GM19239 (cell line): ENCODE data around the gene LRRN4CL.
"Not testable (repeated sequence)": the region's sequence is repeated elsewhere in the genome, so short reads cannot be mapped to it uniquely, and the experiment has no call there.

Experiments
- DNase-seq: peaks from one replicate; pipeline ENCODE4 v3.0.0; 2011; ENCODE audit warnings: low spot score; ENCODE audit not compliant: insufficient read length
- FAIRE-seq: peaks from 2 replicates; lab custom pipeline; 2011; peaks lifted over from hg19 to GRCh38; lab: Jason Lieb, UNC

Gene LRRN4CL

GRCh38 chr11:62678770-62679696 is 10.3 kb downstream of the LRRN4CL start, which contains the start of gene UBXN1:
TSS of gene UBXN1 (minus strand) at chr11:62679073. CDS start at chr11:62678923, 150 bp downstream.
- DNase-seq (peak; percentile 91), FAIRE-seq (peak; percentile 59)

GRCh38 chr11:62678433-62678769 is 10.9 kb downstream of the LRRN4CL start:
- DNase-seq = no peak

GRCh38 chr11:62677714-62678113 is 11.6 kb downstream of the LRRN4CL start:
- no peak for FAIRE-seq
- DNase-seq = no peak

More at GRCh38 chr11:62678433-62678769, 10.9 kb downstream of the LRRN4CL start:
- FAIRE-seq = no peak

- DNase-seq = no peak
- no peak for FAIRE-seq
Measured at GRCh38 chr11:62677156-62677555, 12.2 kb downstream of the LRRN4CL start.

GRCh38 chr11:62676698-62677097 is 12.6 kb downstream of the LRRN4CL start:
- FAIRE-seq = no peak
- no peak for DNase-seq

- FAIRE-seq, DNase-seq: not testable (repeated sequence)
Measured at GRCh38 chr11:62675415-62675814, 13.9 kb downstream of the LRRN4CL start.

GRCh38 chr11:62673196-62673525 is 16.2 kb downstream of the LRRN4CL start:
- no peak for FAIRE-seq
- no peak for DNase-seq

GRCh38 chr11:62671608-62672389 is 17.5 kb downstream of the LRRN4CL start, which contains the start of the genes LBHD1 and UQCC3:
TSS of gene LBHD1 (minus strand) at chr11:62672267. CDS start at chr11:62670031, 2,236 bp downstream.
TSS of gene UQCC3 (plus strand) at chr11:62671673. CDS start at chr11:62671746, 73 bp downstream.
- FAIRE-seq (peak; percentile 76), DNase-seq (peak; percentile 75)

- DNase-seq (no peak), FAIRE-seq (no peak)
Measured at GRCh38 chr11:62671236-62671607, 18.1 kb downstream of the LRRN4CL start.

GRCh38 chr11:62669420-62670161 is 19.7 kb downstream of the LRRN4CL start:
- no peak for FAIRE-seq
- DNase-seq = no peak

- FAIRE-seq (no peak), DNase-seq (no peak)
Measured at GRCh38 chr11:62667460-62667859, 21.9 kb downstream of the LRRN4CL start.

- DNase-seq (no peak), FAIRE-seq (no peak)
Measured at GRCh38 chr11:62666259-62666926, 22.9 kb downstream of the LRRN4CL start.

- FAIRE-seq = no peak
- DNase-seq = no peak
Measured at GRCh38 chr11:62665599-62666258, 23.6 kb downstream of the LRRN4CL start.

- FAIRE-seq (peak; percentile 74), DNase-seq (peak; percentile 85)
Measured at GRCh38 chr11:62665075-62665598, 24.2 kb downstream of the LRRN4CL start, which contains the start of the genes C11orf98 and CSKMT. TSS of gene C11orf98 (minus strand) at chr11:62665210. CDS start at chr11:62665169, 41 bp downstream. TSS of gene CSKMT (plus strand) at chr11:62665312. CDS start at chr11:62665880, 568 bp downstream.

GRCh38 chr11:62664405-62665074 is 24.8 kb downstream of the LRRN4CL start:
- FAIRE-seq (peak; percentile 35), DNase-seq (peak; percentile 65)

- FAIRE-seq = no peak
Measured at GRCh38 chr11:62656796-62657429, 32.4 kb downstream of the LRRN4CL start.

GRCh38 chr11:62654297-62654696 is 35.0 kb downstream of the LRRN4CL start:
- DNase-seq = no peak
- FAIRE-seq = no peak

More at GRCh38 chr11:62656796-62657429, 32.4 kb downstream of the LRRN4CL start:
- DNase-seq = no peak
